Ascending aorta (tissue), 2 donors: ENCODE data around the gene MAPK11. TPM values are rescaled to one million over a fixed set of nuclear protein-coding genes. Genes with fewer than 3 reads are reported as not detected.

Experiments
- DNase-seq, 2 donors: peaks; one replicate each; pipeline ENCODE4 v3.0.0-alpha.2; 2019; ENCODE audit warnings: low spot score in 2 of 2
- H3K27ac ChIP-seq, 2 donors: fragments of 200-600 bp; sonication (generic); one replicate each; pipeline ENCODE4 v1.5.1; 2016 to 2017; ENCODE audit warnings: mild to moderate bottlenecking in 1 of 2
- H3K27me3 ChIP-seq: fragments of 200-600 bp; sonication (generic); one replicate; pipeline ENCODE4 v1.5.1; 2017
- H3K36me3 ChIP-seq, 2 donors: fragments of 200-600 bp; sonication (generic); one replicate each; pipeline ENCODE4 v1.5.1; 2016
- H3K4me1 ChIP-seq, 2 donors: fragments of 200-600 bp; sonication (generic); one replicate each; pipeline ENCODE4 v1.5.1; 2016 to 2017; ENCODE audit warnings: mild to moderate bottlenecking in 1 of 2
- H3K4me3 ChIP-seq, 2 donors: fragments of 200-600 bp; sonication (generic); one replicate each; pipeline ENCODE4 v1.5.1; 2016 to 2017; ENCODE audit warnings: mild to moderate bottlenecking in 1 of 2
- H3K9me3 ChIP-seq, 2 donors: fragments of 200-600 bp; sonication (generic); one replicate each; pipeline ENCODE4 v1.5.1; 2016
- CTCF ChIP-seq, 3 experiments: fragments of 200-600 bp in 2 of 3; fragments of 450-650 bp in 1 of 3; sonication (generic) in 2 of 3; IDR thresholded peaks; one replicate each; pipeline ENCODE4 v1.5.1; 2016 to 2019; ENCODE audit warnings: antibody characterized with exemption in 3 of 3, mild to moderate bottlenecking in 1 of 3, moderate library complexity in 1 of 3
- intact Hi-C: fragments of 100-400 bp; cut with DNase I; formaldehyde crosslinking; loops from one replicate; pipeline ENCODE4 v1.15.1; 2023
- total RNA-seq: library from RNA; depleted of rRNA; stranded (reverse); fragments of >200 nt; gene quantifications from one replicate; pipeline ENCODE4 v1.1.0, GENCODE V29; 2016

Gene MAPK11
- total RNA-seq, 1 donor from 2014 or later = 117 TPM

DNA sequence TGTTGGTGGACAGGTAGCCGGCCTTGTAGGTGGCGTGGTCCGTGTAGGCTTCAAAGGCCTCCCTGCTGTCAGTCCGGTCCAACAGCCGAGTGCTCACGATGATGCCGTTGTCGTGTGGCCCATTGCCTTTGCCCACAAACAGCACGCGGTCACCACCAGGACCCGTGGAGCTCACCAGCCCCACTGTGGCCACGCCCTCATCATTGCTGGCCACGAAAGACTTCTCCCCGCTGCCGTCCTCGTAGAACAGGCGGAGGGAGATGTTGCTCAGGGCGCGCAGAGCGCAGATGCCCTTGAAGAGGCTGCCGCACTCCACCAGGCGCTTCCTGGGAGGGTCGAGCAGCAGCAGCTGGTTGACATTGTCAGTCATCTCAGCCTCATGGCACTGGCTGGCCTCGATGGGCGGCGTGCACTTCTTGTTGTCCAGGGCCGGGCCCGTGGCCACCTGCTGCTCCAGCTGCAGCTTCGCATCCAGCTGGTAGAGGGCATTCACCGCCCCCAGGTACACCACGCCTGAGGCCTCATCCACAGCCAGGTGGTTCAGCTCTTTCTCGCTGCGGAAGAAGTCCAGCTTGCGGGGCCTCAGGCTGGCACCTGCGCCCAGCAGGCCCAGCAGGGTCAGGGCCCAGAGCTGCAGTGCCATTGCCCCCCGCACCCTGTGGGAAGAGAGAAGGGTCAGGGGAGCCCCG lies 19.9 kb upstream of the MAPK11 start:
- intact Hi-C loops = no loop called here
- peaks cover 9 to 27% of the 10 kb centered on the region in 2 donors for H3K4me1 ChIP-seq

DNA sequence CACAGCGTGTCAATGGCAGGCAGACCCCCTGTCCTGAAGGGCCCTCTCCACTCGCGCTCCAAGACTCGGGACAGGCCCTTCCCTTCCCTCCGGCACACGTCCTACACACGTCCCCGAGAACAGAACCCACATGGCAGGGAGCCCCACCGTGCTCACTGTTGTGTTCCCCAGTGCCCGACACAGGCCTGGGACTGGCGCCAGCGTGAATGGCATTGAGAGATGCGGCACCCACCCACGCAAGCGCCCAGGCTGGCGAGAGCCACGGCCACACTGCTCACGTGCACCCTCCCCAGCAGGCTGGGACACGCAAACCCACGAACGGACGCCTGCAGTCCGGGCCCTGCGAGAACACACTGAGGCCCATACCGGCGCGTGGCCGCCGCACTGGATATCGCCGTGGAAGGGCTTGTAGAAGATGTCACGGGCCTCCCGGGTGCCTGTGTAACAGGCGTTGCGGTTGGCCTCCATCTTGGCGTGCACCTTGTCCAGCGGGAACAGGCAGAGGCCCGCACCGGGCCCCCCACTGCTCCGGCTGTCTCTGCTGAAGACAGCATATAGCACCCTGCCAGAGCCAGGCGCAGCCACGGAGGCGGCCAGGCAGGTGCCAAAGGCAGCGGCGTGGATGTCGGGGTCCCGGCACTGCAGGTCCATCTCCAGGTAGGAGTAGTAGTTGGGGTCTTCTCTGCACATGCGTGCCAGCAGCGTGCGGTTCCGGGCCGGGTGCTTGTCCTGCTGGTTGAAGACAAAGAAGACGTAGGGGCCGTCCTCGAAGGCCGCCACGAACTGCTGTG lies 19.2 kb upstream of the MAPK11 start:
- Histone ChIP-seq H3K9me3 (no peaks in the 10 kb centered on the region), H3K4me1 (peaks cover 9 to 21% of the 10 kb centered on the region in 2 donors), H3K4me3 (no peak overlapping the region), H3K27ac (no peak overlapping the region), H3K27me3 (no peaks in the 10 kb centered on the region), H3K36me3 (peaks cover 55 to 67% of the 10 kb centered on the region in 2 donors)
- TF ChIP-seq CTCF (IDR thresholded peaks at IDR 0.05) = no peak
- no peak for DNase-seq
- intact Hi-C loops = no loop called here

More for the DNA sequence above, 19.9 kb upstream of the MAPK11 start:
- H3K27ac ChIP-seq = no peak overlapping the region
- TF ChIP-seq CTCF (IDR thresholded peaks at IDR 0.05) = no peak
- no peak overlapping the region for H3K4me3 ChIP-seq
- DNase-seq = no peak
- H3K36me3 ChIP-seq = peaks cover 48 to 60% of the 10 kb centered on the region in 2 donors
- H3K9me3 ChIP-seq = no peaks in the 10 kb centered on the region
- no peaks in the 10 kb centered on the region for H3K27me3 ChIP-seq

GRCh38 chr22:50287731-50288130 lies 17.6 kb upstream of the MAPK11 start:
- Histone ChIP-seq H3K9me3 (no peaks in the 10 kb centered on the region), H3K27me3 (no peaks in the 10 kb centered on the region), H3K36me3 (peaks cover 71 to 83% of the 10 kb centered on the region in 2 donors), H3K4me3 (no peak overlapping the region), H3K27ac (no peak overlapping the region), H3K4me1 (peaks cover under 1 to 5% of the 10 kb centered on the region in 2 donors)
- TF ChIP-seq CTCF (IDR thresholded peaks at IDR 0.05) = no peak
- intact Hi-C loops = no loop called here
- DNase-seq = no peak

- DNase-seq = no peak
- Histone ChIP-seq H3K9me3 (no peaks in the 10 kb centered on the region), H3K4me3 (no peak overlapping the region), H3K36me3 (peaks cover 80 to 92% of the 10 kb centered on the region in 2 donors), H3K27me3 (no peaks in the 10 kb centered on the region), H3K4me1 (no peaks in the 10 kb centered on the region), H3K27ac (no peak overlapping the region)
- TF ChIP-seq CTCF (IDR thresholded peaks at IDR 0.05) = no peak
- intact Hi-C loops = no loop called here
Observed at GRCh38 chr22:50286701-50287318, 16.6 kb upstream of the MAPK11 start.

DNA sequence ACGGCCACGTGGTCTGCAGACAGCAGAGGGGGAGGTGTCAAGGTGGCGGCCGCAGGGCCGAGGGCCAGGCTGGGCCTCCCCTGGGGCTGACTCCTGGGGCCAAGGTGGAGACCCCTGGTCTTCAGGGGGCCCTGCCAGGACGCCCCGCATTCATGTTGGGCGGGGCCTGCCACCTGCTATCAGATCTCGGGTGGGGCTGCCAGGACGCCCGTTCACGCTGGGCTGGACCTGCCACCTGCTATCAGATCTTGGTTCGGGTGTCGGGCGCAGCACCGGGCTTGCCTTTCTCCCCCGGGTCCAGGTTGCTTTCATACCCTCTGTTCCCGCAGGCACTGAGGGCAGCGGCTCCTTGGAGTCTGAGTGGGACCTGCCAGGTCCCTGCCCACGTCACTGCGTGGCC lies 16.1 kb upstream of the MAPK11 start:
- intact Hi-C loops = no loop called here
- H3K36me3 ChIP-seq = peaks cover 85 to 94% of the 10 kb centered on the region in 2 donors
- no peaks in the 10 kb centered on the region for H3K4me1 ChIP-seq
- no peak overlapping the region for H3K27ac ChIP-seq
- no peak for DNase-seq
- no peaks in the 10 kb centered on the region for H3K27me3 ChIP-seq
- H3K9me3 ChIP-seq = no peaks in the 10 kb centered on the region
- no peak for TF ChIP-seq CTCF (IDR thresholded peaks at IDR 0.05)
- no peak overlapping the region for H3K4me3 ChIP-seq
